Ishikawa (cell line): ENCODE results near the gene EFNB3.

ENCODE experiments used
- CEBPB ChIP-seq: IDR thresholded peaks from 2 replicates; pipeline ENCODE4 v1.6.1; 2012
- CREB1 ChIP-seq: IDR thresholded peaks from 2 replicates; pipeline ENCODE4 v1.6.1; 2012; ENCODE audit warnings: low read depth
- EGR1 ChIP-seq: IDR thresholded peaks from 2 replicates; pipeline ENCODE4 v1.6.1; 2012
- EP300 ChIP-seq: IDR thresholded peaks from 2 replicates; pipeline ENCODE4 v1.6.1; 2012; ENCODE audit warnings: borderline replicate concordance
- FOXM1 ChIP-seq: IDR thresholded peaks from 2 replicates; pipeline ENCODE4 v1.6.1; 2012; ENCODE audit warnings: low read depth, borderline replicate concordance
- NFIC ChIP-seq: IDR thresholded peaks from 2 replicates; pipeline ENCODE4 v1.6.1; 2012
- RAD21 ChIP-seq: IDR thresholded peaks from 2 replicates; pipeline ENCODE4 v1.6.1; 2012; ENCODE audit warnings: low read depth
- REST ChIP-seq: IDR thresholded peaks from 2 replicates; pipeline ENCODE4 v1.6.1; 2012; ENCODE audit warnings: low read depth, mild to moderate bottlenecking
- TAF1 ChIP-seq: IDR thresholded peaks from 2 replicates; pipeline ENCODE4 v1.6.1; 2012; ENCODE audit warnings: low read depth, mild to moderate bottlenecking
- TCF12 ChIP-seq: IDR thresholded peaks from 2 replicates; pipeline ENCODE4 v1.6.1; 2012; ENCODE audit warnings: low read depth
- TEAD4 ChIP-seq: IDR thresholded peaks from 2 replicates; pipeline ENCODE4 v1.6.1; 2012
- USF1 ChIP-seq: IDR thresholded peaks from 2 replicates; pipeline ENCODE4 v1.6.1; 2012
- YY1 ChIP-seq: IDR thresholded peaks from 2 replicates; pipeline ENCODE4 v1.6.1; 2012; ENCODE audit warnings: low read depth
- ZBTB7A ChIP-seq: IDR thresholded peaks from 2 replicates; pipeline ENCODE4 v1.6.1; 2012; ENCODE audit warnings: low read depth
- TF ChIP-seq, protein P1 (sequence below): IDR thresholded peaks from 2 replicates; pipeline ENCODE4 v1.6.1; 2012

EFNB3 gene

GRCh38 chr17:7704601-7705268, at the start of gene EFNB3:
EFNB3 (plus strand) TSS chr17:7705202; CDS start chr17:7705599, 397 bp downstream.
- TF ChIP-seq EGR1 (0 out of 2 replicates have a peak, but pooled peaks have one; percentile 30), YY1 (0 out of 2 replicates have a peak, but pooled peaks have one; percentile 21), CEBPB (no peak), TAF1 (0 out of 2 replicates have a peak, but pooled peaks have one; percentile 34), FOXM1 (no peak), EP300 (no peak), RAD21 (no peak)
- TF ChIP-seq, protein P1, sequence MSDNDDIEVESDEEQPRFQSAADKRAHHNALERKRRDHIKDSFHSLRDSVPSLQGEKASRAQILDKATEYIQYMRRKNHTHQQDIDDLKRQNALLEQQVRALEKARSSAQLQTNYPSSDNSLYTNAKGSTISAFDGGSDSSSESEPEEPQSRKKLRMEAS: no peak; the same call in 1 of the 2 replicates

DNA sequence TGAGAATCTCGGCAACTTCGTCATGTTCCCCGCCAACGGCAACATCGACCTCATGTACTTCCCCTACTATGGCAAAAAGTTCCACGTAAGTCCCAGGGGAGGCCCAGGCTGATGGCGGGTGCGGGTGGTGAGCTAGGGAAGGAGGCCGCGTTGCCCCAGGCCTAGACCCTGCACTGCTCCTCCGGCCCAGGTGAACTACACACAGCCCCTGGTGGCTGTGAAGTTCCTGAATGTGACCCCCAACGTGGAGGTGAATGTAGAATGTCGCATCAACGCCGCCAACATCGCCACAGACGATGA, 49.5 kb upstream of the EFNB3 start:
- TF ChIP-seq, protein P1: no peak
- TF ChIP-seq TAF1 (no peak), ZBTB7A (no peak)

- no peak for TF ChIP-seq REST
- TF ChIP-seq EGR1: no peak
- TF ChIP-seq YY1: no peak
- TF ChIP-seq EP300: no peak
- no peak for TF ChIP-seq TEAD4
- no peak for TF ChIP-seq USF1
Measured at GRCh38 chr17:7656958-7657609, 47.9 kb upstream of the EFNB3 start.

DNA sequence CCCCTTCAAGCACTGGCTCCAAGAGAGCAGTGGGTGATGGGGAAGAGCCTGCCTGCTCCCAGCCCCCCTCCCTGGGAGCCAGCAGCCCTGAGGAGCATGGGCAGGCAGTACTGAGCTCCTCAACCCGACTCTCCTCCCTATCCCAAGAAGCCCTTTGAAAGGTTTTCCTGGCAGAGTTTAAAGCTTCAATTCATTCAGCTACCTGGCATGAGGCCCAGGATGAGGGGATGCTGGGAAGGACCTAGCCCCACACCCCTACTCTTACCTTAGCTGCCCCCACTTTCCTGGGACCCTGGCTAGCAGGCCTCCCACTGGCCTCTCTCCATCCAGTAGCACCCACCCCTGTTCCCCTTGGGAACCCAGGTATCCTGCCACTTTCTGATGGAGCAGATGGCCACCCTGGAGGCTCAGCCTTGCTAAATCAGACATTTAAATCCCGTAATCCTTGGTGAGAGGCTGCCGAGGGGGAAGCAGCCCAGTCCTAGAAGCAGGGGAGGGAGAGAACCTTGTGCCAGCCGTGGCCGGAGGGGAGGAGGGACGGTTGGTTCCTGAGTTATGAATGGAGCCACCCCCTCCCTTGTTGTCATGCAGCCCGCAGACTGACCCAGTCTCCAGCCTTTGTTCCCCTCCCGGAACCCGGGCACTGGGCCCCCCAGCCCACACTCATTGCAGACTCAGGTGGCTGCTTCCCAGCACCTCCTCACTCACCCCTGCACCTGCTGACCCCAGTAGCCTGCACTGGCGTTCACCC, 37.2 kb upstream of the EFNB3 start:
- no peak for TF ChIP-seq TEAD4
- no peak for TF ChIP-seq CREB1
- no peak for TF ChIP-seq REST
- no peak for TF ChIP-seq TCF12
- TF ChIP-seq YY1: no peak
- no peak for TF ChIP-seq NFIC
- no peak for TF ChIP-seq TAF1
- TF ChIP-seq, protein P1: no peak
- no peak for TF ChIP-seq EGR1
- TF ChIP-seq FOXM1: no peak
- no peak for TF ChIP-seq CEBPB
- no peak for TF ChIP-seq RAD21
- TF ChIP-seq USF1: no peak
- TF ChIP-seq ZBTB7A: no peak
- TF ChIP-seq EP300: no peak

DNA sequence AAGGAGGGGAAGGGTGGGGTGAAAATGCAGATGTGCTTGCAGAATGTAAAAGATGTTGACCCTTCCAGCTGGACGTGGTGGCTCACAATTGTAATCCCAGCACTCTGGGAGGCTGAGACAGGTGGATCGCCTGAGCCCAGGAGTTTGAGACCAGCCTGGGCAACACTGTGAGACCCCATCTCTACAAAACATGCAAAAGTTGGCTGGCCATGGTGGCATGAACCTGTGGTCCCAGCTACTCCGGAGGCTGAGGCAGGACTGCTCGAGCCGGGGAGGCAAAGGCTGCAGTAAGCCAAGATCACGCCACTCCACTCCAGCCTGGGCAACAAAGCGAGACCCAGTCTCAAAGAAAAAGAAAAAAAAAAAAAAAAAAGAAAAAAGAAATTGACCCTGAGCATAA, 36.5 kb upstream of the EFNB3 start:
- TF ChIP-seq YY1: no peak
- no peak for TF ChIP-seq TCF12
- TF ChIP-seq, protein P1: no peak
- TF ChIP-seq TEAD4: no peak
- TF ChIP-seq CEBPB: no peak
- no peak for TF ChIP-seq CREB1
- no peak for TF ChIP-seq USF1
- no peak for TF ChIP-seq TAF1
- no peak for TF ChIP-seq NFIC
- TF ChIP-seq EP300: no peak
- no peak for TF ChIP-seq REST
- TF ChIP-seq RAD21: no peak
- no peak for TF ChIP-seq ZBTB7A
- no peak for TF ChIP-seq FOXM1
